AG08396 (cell line): ENCODE results near the gene CLECL1.
"Not testable (repeated sequence)": the region's sequence is repeated elsewhere in the genome, so short reads cannot be mapped to it uniquely, and the experiment has no call there.

Experiments used
- DNase-seq: peaks from one replicate; pipeline ENCODE4 v3.0.0; 2012; ENCODE audit warnings: low spot score, mixed read lengths

CLECL1 gene

GRCh38 chr12:9751204-9752144 lies 18.6 kb upstream of the CLECL1 start:
- DNase-seq, result no peak

GRCh38 chr12:9750276-9751203 lies 17.6 kb upstream of the CLECL1 start:
- DNase-seq, result peak; percentile 59

GRCh38 chr12:9749640-9750039 lies 16.7 kb upstream of the CLECL1 start:
- no peak for DNase-seq

- no peak for DNase-seq
Observed at GRCh38 chr12:9745199-9745598, 12.3 kb upstream of the CLECL1 start.

- DNase-seq, result no peak
Observed at GRCh38 chr12:9742661-9743060, 9.8 kb upstream of the CLECL1 start.

GRCh38 chr12:9741726-9742125 lies 8.8 kb upstream of the CLECL1 start:
- DNase-seq, result no peak

- no peak for DNase-seq
Observed at GRCh38 chr12:9740106-9740750, 7.3 kb upstream of the CLECL1 start.

GRCh38 chr12:9739404-9740105 lies 6.7 kb upstream of the CLECL1 start:
- DNase-seq, result not testable (repeated sequence)

GRCh38 chr12:9738905-9739304 lies 6.0 kb upstream of the CLECL1 start:
- DNase-seq, result not testable (repeated sequence)

- no peak for DNase-seq
Observed at GRCh38 chr12:9736936-9737705, 4.2 kb upstream of the CLECL1 start.

GRCh38 chr12:9735601-9736000 lies 2.7 kb upstream of the CLECL1 start:
- DNase-seq, result no peak

- DNase-seq, result no peak
Observed at GRCh38 chr12:9731797-9732196, 1.1 kb downstream of the CLECL1 start.

- no peak for DNase-seq
Observed at GRCh38 chr12:9731393-9731792, 1.5 kb downstream of the CLECL1 start.

GRCh38 chr12:9730591-9730990 lies 2.3 kb downstream of the CLECL1 start:
- no peak for DNase-seq

- DNase-seq, result no peak
Observed at GRCh38 chr12:9730011-9730410, 2.9 kb downstream of the CLECL1 start.

- no peak for DNase-seq
Observed at GRCh38 chr12:9729082-9729481, 3.8 kb downstream of the CLECL1 start.

GRCh38 chr12:9727813-9728212 lies 5.1 kb downstream of the CLECL1 start:
- DNase-seq, result no peak

GRCh38 chr12:9725213-9725870 lies 7.6 kb downstream of the CLECL1 start:
- DNase-seq, result no peak

- no peak for DNase-seq
Observed at GRCh38 chr12:9724023-9724422, 8.9 kb downstream of the CLECL1 start.

- DNase-seq, result no peak
Observed at GRCh38 chr12:9721394-9722092, 11.4 kb downstream of the CLECL1 start.
